Spinal cord (tissue), 10 donors: ENCODE measurements around the gene CTCFL. TPM values are rescaled to one million over a fixed set of nuclear protein-coding genes. Genes with fewer than 3 reads are reported as not detected.
A peak's percentile ranks its signal among the peaks of the same experiment; 100 is the strongest.

Experiments
- DNase-seq, 6 donors: peaks; one replicate each; pipeline versions ENCODE4 v3.0.0 to v3.0.0-alpha.2; 2013 to 2015; ENCODE audit warnings: low spot score in 6 of 6, low read depth in 4 of 6
- H3K27ac ChIP-seq: one replicate; pipeline ENCODE4 v1.5.1; 2013; ENCODE audit warnings: low read depth, low read length, control low read depth
- H3K27me3 ChIP-seq: one replicate; pipeline ENCODE4 v1.6.1; 2013; ENCODE audit warnings: low read length; ENCODE audit not compliant: control insufficient read depth, insufficient read depth
- H3K36me3 ChIP-seq: one replicate; pipeline ENCODE4 v1.6.1; 2013; ENCODE audit warnings: low read length; ENCODE audit not compliant: control insufficient read depth, insufficient read depth
- H3K4me1 ChIP-seq: one replicate; pipeline ENCODE4 v1.6.1; 2013; ENCODE audit warnings: low read length; ENCODE audit not compliant: control insufficient read depth, insufficient read depth
- H3K4me3 ChIP-seq: one replicate; pipeline ENCODE4 v1.5.1; 2013; ENCODE audit warnings: low read depth, low read length, control low read depth
- H3K9me3 ChIP-seq: one replicate; pipeline ENCODE4 v1.6.1; 2013; ENCODE audit warnings: low read length; ENCODE audit not compliant: control insufficient read depth, insufficient read depth
- WGBS: methylation state at CpG from one replicate; pipeline ENCODE4 v1.1.5; 2013; ENCODE audit warnings: missing lambda C conversion rate; ENCODE audit not compliant: insufficient coverage; 5-methylcytosine and 5-hydroxymethylcytosine counted together
- polyA plus RNA-seq, 2 donors: library from polyadenylated mRNA; unstranded; fragments of 120-200 nt; gene quantifications; one replicate each; pipeline ENCODE4 v1.2.1, GENCODE V29; 2013; ENCODE audit not compliant: insufficient read length in 2 of 2
- total RNA-seq, 2 donors: library from RNA; depleted of rRNA in 1 of 2; stranded (reverse); fragments of 120-200 nt in 1 of 2; fragments of >200 nt in 1 of 2; gene quantifications; one replicate each; pipeline versions ENCODE4 v1.2.3 to v1.2.4, GENCODE V29; 2013 to 2014
- donor health status: healthy.

CTCFL gene
- total and polyA plus RNA-seq, 4 donors: 0.20 to 0.28 (median 0.25) TPM

- WGBS: 71% methylated on average over 6 of the region's 7 CpGs
- no peaks in the 10 kb centered on the region for H3K9me3 ChIP-seq
- DNase-seq: no peak
- H3K4me1 ChIP-seq: peaks cover 46% of the 10 kb centered on the region
- H3K4me3 ChIP-seq: no peak overlapping the region
- H3K27me3 ChIP-seq: no peaks in the 10 kb centered on the region
- no peaks in the 10 kb centered on the region for H3K36me3 ChIP-seq
- no peak overlapping the region for H3K27ac ChIP-seq
These were observed 63.2 kb downstream of the CTCFL start for GRCh38 chr20:57461726-57462125.

- H3K9me3 ChIP-seq: no peaks in the 10 kb centered on the region
- no peak for DNase-seq
- H3K36me3 ChIP-seq: no peaks in the 10 kb centered on the region
- WGBS: 87% methylated on average over 15 of the region's 15 CpGs
- no peak overlapping the region for H3K4me3 ChIP-seq
- no peaks in the 10 kb centered on the region for H3K27me3 ChIP-seq
- peaks cover 46% of the 10 kb centered on the region for H3K4me1 ChIP-seq
- no peak overlapping the region for H3K27ac ChIP-seq
These were observed 64.0 kb downstream of the CTCFL start for GRCh38 chr20:57460781-57461465.

DNA sequence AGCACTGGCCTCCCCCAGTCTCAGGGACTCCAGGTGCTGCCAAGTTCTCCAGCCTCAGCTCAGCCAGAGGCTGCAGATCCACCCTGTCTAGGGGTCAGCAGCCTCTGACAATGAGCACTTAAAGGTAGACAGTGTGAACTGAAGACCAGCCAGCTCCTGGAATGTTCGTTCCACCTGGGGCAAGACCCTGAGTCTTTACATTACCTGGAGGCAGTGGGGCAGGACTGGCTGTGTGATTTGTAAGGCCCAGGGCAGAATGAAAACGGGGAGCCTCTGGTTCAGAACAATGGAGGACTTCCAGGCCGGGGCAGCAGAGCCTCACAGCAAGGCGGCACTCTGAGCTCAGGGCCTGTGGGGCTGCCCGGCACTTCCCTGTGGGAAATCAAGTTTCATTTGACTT, 65.0 kb downstream of the CTCFL start:
- 74% methylated on average over 5 of the region's 5 CpGs for WGBS
- Histone ChIP-seq H3K36me3 (no peaks in the 10 kb centered on the region), H3K9me3 (no peaks in the 10 kb centered on the region), H3K27ac (no peak overlapping the region), H3K27me3 (no peaks in the 10 kb centered on the region), H3K4me1 (peaks cover 50% of the 10 kb centered on the region), H3K4me3 (no peak overlapping the region)
- DNase-seq: no peak

DNA sequence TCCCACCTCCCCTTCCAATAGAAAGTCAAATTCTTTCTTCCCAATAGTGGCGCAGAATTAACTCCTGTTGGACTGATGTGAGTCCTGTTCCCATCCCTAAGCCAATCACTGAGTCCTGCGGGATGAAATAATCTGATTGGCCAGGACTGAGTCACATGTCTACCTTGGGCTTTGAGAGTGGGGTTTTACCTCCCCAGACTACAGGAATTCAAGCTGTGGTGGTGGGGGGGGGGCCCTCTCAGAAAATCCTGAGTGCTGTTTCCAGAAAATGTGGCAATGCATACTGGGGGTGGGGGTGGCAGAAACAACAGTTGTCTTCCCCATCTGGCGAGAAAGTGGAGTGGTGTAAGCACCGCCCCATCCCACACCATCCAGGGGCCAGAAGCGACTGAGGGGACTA, 65.7 kb downstream of the CTCFL start:
- H3K4me3 ChIP-seq: no peak overlapping the region
- no peaks in the 10 kb centered on the region for H3K27me3 ChIP-seq
- DNase-seq: peak in 1 of 6 donors; percentile 25
- no CpG with 5 or more reads among the region's 5 CpGs for WGBS
- H3K27ac ChIP-seq: peak overlapping the region; percentile 58
- H3K9me3 ChIP-seq: no peaks in the 10 kb centered on the region
- H3K4me1 ChIP-seq: peaks cover 50% of the 10 kb centered on the region
- no peaks in the 10 kb centered on the region for H3K36me3 ChIP-seq

DNA sequence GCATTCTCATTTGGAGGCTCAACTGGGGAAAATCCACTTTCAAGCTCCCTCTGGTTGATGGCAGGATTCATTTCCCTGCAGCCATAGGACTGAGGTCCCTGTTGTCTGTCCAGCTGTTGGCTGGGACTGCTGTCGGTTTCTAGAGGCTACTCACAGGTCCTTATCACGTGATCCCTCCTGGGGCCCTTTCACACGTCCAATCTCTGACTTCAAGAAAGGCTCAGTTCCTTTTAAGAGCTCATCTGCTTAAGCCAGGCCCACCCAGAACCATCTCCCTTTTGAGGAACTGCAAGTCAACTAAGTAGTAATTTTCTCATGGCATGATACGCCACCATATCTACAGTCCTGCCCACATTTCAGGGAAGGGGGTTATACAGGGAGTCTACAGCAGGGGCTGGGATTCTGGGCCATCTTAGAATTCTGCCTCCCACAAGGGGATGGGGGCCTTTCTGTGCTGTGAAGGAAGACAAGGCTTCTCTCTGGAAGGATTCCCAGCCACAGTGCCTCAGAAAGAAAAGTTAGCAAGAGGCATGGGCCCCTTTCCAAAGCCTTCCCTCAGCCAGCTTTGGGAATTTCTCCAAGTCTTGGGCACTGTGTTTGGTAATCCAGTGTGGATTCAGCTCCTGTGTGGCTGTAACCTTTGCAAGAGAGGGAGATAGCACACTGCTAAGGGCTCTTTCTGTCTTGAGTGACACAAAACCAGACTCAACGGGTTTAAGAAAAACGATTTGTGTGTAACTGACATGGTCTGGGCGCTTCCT, 66.4 kb downstream of the CTCFL start:
- WGBS: 56% methylated on average over 6 of the region's 7 CpGs
- no peaks in the 10 kb centered on the region for H3K9me3 ChIP-seq
- peaks cover 50% of the 10 kb centered on the region for H3K4me1 ChIP-seq
- peak overlapping the region; percentile 77 for H3K27ac ChIP-seq
- H3K36me3 ChIP-seq: no peaks in the 10 kb centered on the region
- no peak overlapping the region for H3K4me3 ChIP-seq
- H3K27me3 ChIP-seq: no peaks in the 10 kb centered on the region
- peak; percentile 63 to 95 (median 82) for DNase-seq

DNA sequence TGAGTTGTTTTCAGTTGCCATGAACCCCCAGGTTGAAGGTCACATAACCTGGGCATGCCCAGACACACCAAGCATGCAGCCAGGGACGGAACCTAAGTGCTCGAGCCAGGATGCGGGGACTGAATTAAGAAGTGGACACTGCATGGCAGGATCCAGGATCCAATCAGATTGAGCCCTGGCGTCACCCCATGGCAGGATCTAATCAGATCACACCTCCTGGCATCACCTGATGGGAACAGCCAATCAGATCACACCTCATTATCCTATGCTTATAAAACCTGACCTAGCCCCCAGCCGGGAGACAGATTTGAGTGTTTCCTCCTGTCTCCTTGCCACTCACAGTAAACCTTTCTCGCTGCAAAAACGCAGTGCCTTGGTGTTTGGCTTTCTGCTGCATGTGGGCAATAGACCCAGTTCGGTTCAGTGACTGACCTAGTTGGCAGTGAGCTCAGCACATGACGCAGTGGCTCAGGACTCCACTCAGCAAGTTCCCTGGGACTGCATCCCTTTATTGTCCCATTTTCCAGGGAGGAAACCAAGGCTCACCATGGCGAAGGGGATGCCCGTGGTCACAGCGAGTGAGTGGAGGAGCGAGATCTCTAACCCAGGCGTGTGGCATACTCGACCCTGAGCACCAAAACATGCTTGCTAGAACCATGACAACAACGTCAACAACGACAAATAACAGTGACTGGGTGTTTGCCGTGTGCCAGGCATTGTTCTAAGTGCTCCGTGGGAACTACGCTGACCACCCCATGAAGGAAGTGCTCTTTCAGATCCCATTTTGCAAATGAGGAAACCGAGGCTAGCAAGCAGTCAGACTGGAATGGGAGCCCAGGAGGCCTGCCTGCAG, 67.5 kb downstream of the CTCFL start:
- no peaks in the 10 kb centered on the region for H3K27me3 ChIP-seq
- H3K4me1 ChIP-seq: peaks cover 50% of the 10 kb centered on the region
- peak in 1 of 6 donors; percentile 35 for DNase-seq
- H3K9me3 ChIP-seq: no peaks in the 10 kb centered on the region
- WGBS: 75% methylated on average over 20 of the region's 21 CpGs
- H3K4me3 ChIP-seq: no peak overlapping the region
- H3K27ac ChIP-seq: no peak overlapping the region
- no peaks in the 10 kb centered on the region for H3K36me3 ChIP-seq

DNA sequence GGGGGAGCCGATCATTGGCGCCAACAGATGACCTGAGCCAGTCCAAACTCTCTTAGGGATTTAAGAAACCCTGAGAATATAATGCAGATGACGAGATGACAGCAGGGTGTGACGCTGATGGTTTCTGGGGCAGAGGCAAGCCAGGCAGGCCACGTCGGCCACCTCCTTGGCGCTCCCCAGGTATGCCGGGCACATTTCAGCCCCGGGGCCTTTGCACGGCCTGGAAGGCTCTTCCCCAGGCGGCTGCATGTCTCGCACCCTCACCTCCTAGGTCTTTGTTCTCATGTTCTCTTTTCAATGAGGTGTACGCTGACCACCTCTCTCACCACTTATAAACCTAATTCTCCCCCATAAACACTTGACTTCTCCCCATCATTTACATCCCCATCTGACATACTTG, 68.8 kb downstream of the CTCFL start:
- Histone ChIP-seq H3K27ac (no peak overlapping the region), H3K9me3 (no peaks in the 10 kb centered on the region), H3K36me3 (no peaks in the 10 kb centered on the region), H3K27me3 (no peaks in the 10 kb centered on the region), H3K4me3 (no peak overlapping the region), H3K4me1 (peaks cover 45% of the 10 kb centered on the region)
- 97% methylated on average over 12 of the region's 13 CpGs for WGBS
- no peak for DNase-seq

- H3K27me3 ChIP-seq: no peaks in the 10 kb centered on the region
- H3K27ac ChIP-seq: no peak overlapping the region
- H3K4me3 ChIP-seq: no peak overlapping the region
- WGBS: 79% methylated on average over 3 of the region's 3 CpGs
- H3K9me3 ChIP-seq: no peaks in the 10 kb centered on the region
- no peak for DNase-seq
- peaks cover 47% of the 10 kb centered on the region for H3K4me1 ChIP-seq
- H3K36me3 ChIP-seq: no peaks in the 10 kb centered on the region
These were observed 69.6 kb downstream of the CTCFL start for GRCh38 chr20:57455386-57455785.

DNA sequence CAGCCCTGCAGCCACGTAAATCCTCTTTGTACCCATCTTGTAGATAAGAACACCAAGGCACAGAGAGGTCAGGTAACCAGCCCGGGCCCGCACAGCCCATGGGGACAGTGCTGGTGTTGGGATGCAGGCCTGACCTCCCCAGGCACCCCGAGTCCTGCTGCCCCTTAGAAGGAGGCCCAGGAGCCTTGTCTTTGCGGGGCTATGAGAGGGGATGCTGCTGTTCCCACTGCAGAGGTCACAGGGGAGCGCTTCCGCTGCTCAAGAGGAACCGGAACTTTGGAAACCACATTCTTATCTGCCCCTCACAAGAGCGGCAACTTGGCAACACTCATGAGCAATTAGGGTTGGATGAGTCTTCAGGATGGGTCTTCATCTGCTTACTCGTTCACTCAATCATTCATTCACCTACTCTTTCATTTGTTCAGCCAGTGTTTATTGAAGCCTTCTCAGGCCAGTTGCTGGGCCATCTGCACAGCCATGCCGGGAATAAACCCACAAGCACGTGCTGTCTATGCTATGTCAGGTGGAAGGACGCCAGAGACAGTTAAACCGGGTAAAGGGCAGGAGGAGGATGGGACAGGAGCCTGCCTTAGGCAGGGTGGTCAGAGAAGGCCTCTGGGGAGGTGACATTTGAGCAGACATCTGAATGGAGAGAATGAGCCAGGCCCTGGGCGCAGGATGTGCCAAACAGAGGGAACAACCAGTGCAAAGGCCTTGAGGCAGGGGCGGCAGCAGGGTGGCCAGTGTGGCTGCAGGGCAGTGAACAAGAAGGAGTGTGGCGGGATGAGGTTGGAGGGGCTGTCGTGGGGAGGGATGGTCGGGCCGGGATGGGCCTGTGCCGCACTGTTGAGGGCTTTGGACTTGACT, 72.9 kb downstream of the CTCFL start:
- Histone ChIP-seq H3K36me3 (no peaks in the 10 kb centered on the region), H3K27me3 (no peaks in the 10 kb centered on the region), H3K4me1 (peaks cover 17% of the 10 kb centered on the region), H3K27ac (no peak overlapping the region), H3K4me3 (no peak overlapping the region), H3K9me3 (no peaks in the 10 kb centered on the region)
- WGBS: 78% methylated on average over 17 of the region's 21 CpGs
- no peak for DNase-seq
